Sigmoid colon (tissue), 7 donors: ENCODE data around the gene USP22. TPM values are rescaled to one million over a fixed set of nuclear protein-coding genes. Genes with fewer than 3 reads are reported as not detected.
A peak's percentile ranks its signal among the peaks of the same experiment; 100 is the strongest.

Experiments
- DNase-seq: peaks from one replicate; pipeline ENCODE4 v3.0.0-alpha.2; 2019
- H3K27ac ChIP-seq, 4 donors: fragments of 200-600 bp; sonication (generic); one replicate each; pipeline ENCODE4 v1.5.1; 2016 to 2019; ENCODE audit warnings: mild to moderate bottlenecking in 1 of 4
- H3K27me3 ChIP-seq, 3 donors: fragments of 200-600 bp; sonication (generic); one replicate each; pipeline ENCODE4 v1.5.1; 2019; ENCODE audit warnings: mild to moderate bottlenecking in 1 of 3
- H3K36me3 ChIP-seq, 4 donors: fragments of 200-600 bp; sonication (generic); one replicate each; pipeline ENCODE4 v1.5.1; 2016 to 2019
- H3K4me1 ChIP-seq, 4 donors: fragments of 200-600 bp; sonication (generic); one replicate each; pipeline ENCODE4 v1.5.1; 2017 to 2019
- H3K4me3 ChIP-seq, 4 donors: fragments of 200-600 bp; sonication (generic); one replicate each; pipeline ENCODE4 v1.5.1; 2017 to 2019; ENCODE audit warnings: mild to moderate bottlenecking in 2 of 4, moderate library complexity in 1 of 4
- H3K9me3 ChIP-seq, 4 donors: fragments of 200-600 bp in 3 of 4; sonication (generic) in 3 of 4; one replicate each; pipeline versions ENCODE4 v1.5.1 to v1.6.1; 2013 to 2019
- CTCF ChIP-seq, 4 experiments: fragments of 450-650 bp in 3 of 4; fragments of 200-600 bp in 1 of 4; IDR thresholded peaks; one replicate each; pipeline ENCODE4 v1.5.1; 2016 to 2019; ENCODE audit warnings: antibody characterized with exemption in 4 of 4, mild to moderate bottlenecking in 3 of 4, moderate library complexity in 2 of 4
- EP300 ChIP-seq, 4 donors: sonication (generic); formaldehyde crosslinking; IDR thresholded peaks; one replicate each; pipeline ENCODE4 v1.6.1; 2017; ENCODE audit warnings: antibody characterized with exemption in 4 of 4
- POLR2A ChIP-seq, 2 donors: fragments of 450-650 bp; IDR thresholded peaks; one replicate each; pipeline ENCODE4 v1.6.1; 2016; ENCODE audit warnings: antibody characterized with exemption in 2 of 2, mild to moderate bottlenecking in 2 of 2, moderate library complexity in 2 of 2
- POLR2AphosphoS5 ChIP-seq, 4 donors: sonication (generic); formaldehyde crosslinking; IDR thresholded peaks; one replicate each; pipeline ENCODE4 v1.6.1; 2017; ENCODE audit warnings: antibody characterized with exemption in 4 of 4
- WGBS, 2 donors: extraction: QIAGEN DNeasy Blood & Tissue Kit; methylation state at CpG; one replicate each; pipeline ENCODE4 v1.1.7; 2013; 5-methylcytosine and 5-hydroxymethylcytosine counted together
- intact Hi-C: fragments of 100-400 bp; cut with DNase I; formaldehyde crosslinking; loops from one replicate; pipeline ENCODE4 v1.15.1; 2023
- polyA plus RNA-seq, 3 donors: library from polyadenylated mRNA; stranded (reverse); fragments of 200-250 nt; gene quantifications; one replicate each; pipeline ENCODE4 v1.2.3, GENCODE V29; 2013
- total RNA-seq, 4 donors: library from RNA; depleted of rRNA; stranded (reverse); fragments of >200 nt; gene quantifications; one replicate each; pipeline ENCODE4 v1.1.0, GENCODE V29; 2016
- donor health status: healthy with polysubstance abuse.
- donor health status: Bipolar disorder and iron deficiency.
- donor health status: healthy.

Gene USP22
- total and polyA plus RNA-seq, 7 donors, result 25.2 to 84.2 (median 71.2) TPM

DNA sequence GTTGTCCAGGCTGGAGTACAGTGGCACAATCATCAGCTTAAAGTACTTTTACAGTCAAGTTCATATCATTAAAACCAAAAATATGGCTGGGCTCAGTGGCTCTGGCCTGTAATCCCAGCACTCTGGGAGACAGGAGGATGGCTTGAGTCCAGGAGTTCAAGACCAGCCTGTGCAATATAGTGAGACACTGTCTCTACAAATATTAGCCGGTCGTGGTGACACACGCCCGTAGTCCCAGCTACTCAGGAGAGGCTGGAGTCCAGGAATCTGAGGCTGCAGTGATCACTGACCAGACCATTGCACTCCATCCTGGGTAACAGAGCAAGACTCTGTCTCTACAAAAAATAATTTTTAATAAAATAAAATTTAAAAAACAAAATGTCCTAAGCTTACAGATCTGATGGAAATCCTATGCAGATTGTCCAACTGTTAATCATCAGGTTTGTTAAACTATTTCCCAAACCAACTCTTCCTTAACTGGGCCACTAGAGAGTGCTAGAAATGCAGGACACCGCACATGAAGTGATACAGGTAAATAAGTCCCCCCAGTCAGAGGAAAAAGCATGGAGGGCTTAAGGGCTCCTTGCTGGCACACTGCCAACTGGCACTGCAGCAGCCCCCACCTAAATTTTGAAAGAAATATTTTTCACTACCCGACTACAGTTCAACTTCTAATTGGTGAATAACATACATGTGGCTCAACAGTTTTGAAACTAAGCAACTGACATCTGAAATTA, 2.8 kb downstream of the USP22 start:
- TF ChIP-seq POLR2AphosphoS5 (IDR thresholded peaks at IDR 0.05), result peak in 2 of 4 donors; percentile 27 to 45
- peak in 3 of 4 experiments; percentile 16 to 25 (median 19) for TF ChIP-seq CTCF (IDR thresholded peaks at IDR 0.05)
- TF ChIP-seq POLR2A (IDR thresholded peaks at IDR 0.05), result no peak
- H3K27ac ChIP-seq, result peak overlapping the region; percentile 99 to 100 (median 100)
- no peaks in the 10 kb centered on the region for H3K27me3 ChIP-seq
- peak overlapping the region in 3 of 4 donors; percentile 85 to 97 (median 93) for H3K4me3 ChIP-seq
- peak; percentile 71 for DNase-seq
- H3K4me1 ChIP-seq, result peaks cover 0 to 73% (median 71%) of the 10 kb centered on the region in 4 donors
- WGBS, 2 donors, result 16 to 39% methylated on average over 6 of the region's 6 CpGs
- intact Hi-C loops, result loop anchor here (2.0 to 10.0 kb wide), 4 partner anchors 15 to 175 kb away; partner anchors contain the start of genes DHRS7B and TMEM11
- H3K36me3 ChIP-seq, result no peaks in the 10 kb centered on the region
- no peaks in the 10 kb centered on the region for H3K9me3 ChIP-seq

- WGBS, 2 donors, result 37 to 65% methylated on average over 8 of the region's 8 CpGs
These were observed 5.6 kb downstream of the USP22 start for GRCh38 chr17:21037117-21037803.

GRCh38 chr17:21036361-21036881, 6.4 kb downstream of the USP22 start:
- Histone ChIP-seq H3K4me3 (no peak overlapping the region), H3K9me3 (no peaks in the 10 kb centered on the region), H3K27me3 (no peaks in the 10 kb centered on the region), H3K36me3 (no peaks in the 10 kb centered on the region), H3K4me1 (peaks cover 0 to 100% (median 98%) of the 10 kb centered on the region in 4 donors), H3K27ac (peak overlapping the region in 3 of 4 donors; percentile 17 to 99 (median 46))
- intact Hi-C loops, result loop anchor here (5.0 kb wide), 1 partner anchor 34 kb away; no protein-coding TSS in a partner anchor
- TF ChIP-seq EP300 (IDR thresholded peaks at IDR 0.05), result no peak
- no peak for TF ChIP-seq POLR2AphosphoS5 (IDR thresholded peaks at IDR 0.05)
- no peak for TF ChIP-seq POLR2A (IDR thresholded peaks at IDR 0.05)
- TF ChIP-seq CTCF (IDR thresholded peaks at IDR 0.05), result no peak
- 61 to 69% methylated on average over 4 of the region's 4 CpGs for WGBS, 2 donors
- no peak for DNase-seq

More at GRCh38 chr17:21037117-21037803, 5.6 kb downstream of the USP22 start:
- no peak for TF ChIP-seq POLR2A (IDR thresholded peaks at IDR 0.05)
- Histone ChIP-seq H3K9me3 (no peaks in the 10 kb centered on the region), H3K27me3 (no peaks in the 10 kb centered on the region), H3K4me3 (no peak overlapping the region), H3K4me1 (peaks cover 0 to 93% (median 91%) of the 10 kb centered on the region in 4 donors), H3K27ac (peak overlapping the region in 3 of 4 donors; percentile 17 to 99 (median 46)), H3K36me3 (no peaks in the 10 kb centered on the region)
- intact Hi-C loops, result loop anchor here (5.0 kb wide), 1 partner anchor 35 kb away; no protein-coding TSS in a partner anchor
- DNase-seq, result no peak

- TF ChIP-seq POLR2AphosphoS5 (IDR thresholded peaks at IDR 0.05) (no peak), POLR2A (IDR thresholded peaks at IDR 0.05) (no peak), CTCF (IDR thresholded peaks at IDR 0.05) (no peak), EP300 (IDR thresholded peaks at IDR 0.05) (no peak)
- WGBS, 2 donors, result 77 to 79% methylated on average over 7 of the region's 7 CpGs
- DNase-seq, result no peak
- Histone ChIP-seq H3K4me3 (no peak overlapping the region), H3K9me3 (no peaks in the 10 kb centered on the region), H3K27ac (peak overlapping the region; percentile 30 to 70 (median 60)), H3K36me3 (no peaks in the 10 kb centered on the region), H3K4me1 (peaks cover 0 to 100% (median 93%) of the 10 kb centered on the region in 4 donors), H3K27me3 (no peaks in the 10 kb centered on the region)
- intact Hi-C loops, result loop anchor here (5.0 kb wide), 1 partner anchor 33 kb away; no protein-coding TSS in a partner anchor
These were observed 7.4 kb downstream of the USP22 start for GRCh38 chr17:21035406-21035805.
